Stimulated activated CD8-positive, alpha-beta memory T cell treated with anti-CD3 and anti-CD28 coated beads, Interleukin-15, amount 100 ng/mL, for 1 hour (primary cell): Measurements from ENCODE around the gene PLK4.
"Not testable (repeated sequence)": the region's sequence is repeated elsewhere in the genome, so short reads cannot be mapped to it uniquely, and the experiment has no call there.

Experiments
- DNase-seq: peaks from one replicate; pipeline ENCODE4 v3.0.0-alpha.2; 2020; ENCODE audit warnings: low read depth

PLK4 gene

DNA sequence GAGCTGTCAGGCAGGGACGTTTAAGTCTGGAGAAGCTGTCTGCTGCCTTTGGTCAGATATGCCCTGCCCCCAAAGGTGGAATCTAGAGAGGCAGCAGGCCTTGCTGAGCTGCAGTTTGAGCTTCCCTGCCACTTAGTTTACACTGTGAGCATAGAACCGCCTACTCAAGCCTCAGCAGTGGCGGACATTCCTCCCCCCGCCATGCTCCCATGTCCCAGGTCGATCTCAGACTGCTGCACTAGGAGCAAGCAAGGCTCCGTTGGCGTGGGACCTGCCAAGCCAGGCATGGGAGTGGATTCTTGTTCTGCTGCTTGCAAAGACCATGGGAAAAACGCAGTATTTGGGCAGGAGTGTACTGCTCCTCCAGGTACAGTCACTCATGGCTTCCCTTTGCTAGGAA lies 24.3 kb downstream of the PLK4 start:
- DNase-seq: no peak

DNA sequence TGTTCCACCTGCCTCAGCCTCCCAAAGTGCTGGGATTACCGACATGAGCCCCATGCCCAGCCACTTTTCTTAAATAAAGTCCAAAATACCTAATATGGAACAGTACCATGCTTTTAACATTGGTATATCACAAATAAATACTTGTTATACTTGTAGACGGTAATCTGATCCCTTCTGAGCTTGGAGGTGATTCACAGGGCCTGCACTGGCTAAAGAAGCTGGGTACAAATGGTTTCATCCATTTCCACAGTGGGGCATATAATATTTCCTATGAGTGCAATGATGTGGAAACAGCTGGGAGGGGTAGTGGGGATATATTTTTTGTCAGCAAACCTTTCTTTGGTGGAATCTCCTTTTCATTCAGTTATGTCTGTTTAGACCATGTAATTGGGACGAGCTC lies 35.8 kb downstream of the PLK4 start:
- no peak for DNase-seq

DNA sequence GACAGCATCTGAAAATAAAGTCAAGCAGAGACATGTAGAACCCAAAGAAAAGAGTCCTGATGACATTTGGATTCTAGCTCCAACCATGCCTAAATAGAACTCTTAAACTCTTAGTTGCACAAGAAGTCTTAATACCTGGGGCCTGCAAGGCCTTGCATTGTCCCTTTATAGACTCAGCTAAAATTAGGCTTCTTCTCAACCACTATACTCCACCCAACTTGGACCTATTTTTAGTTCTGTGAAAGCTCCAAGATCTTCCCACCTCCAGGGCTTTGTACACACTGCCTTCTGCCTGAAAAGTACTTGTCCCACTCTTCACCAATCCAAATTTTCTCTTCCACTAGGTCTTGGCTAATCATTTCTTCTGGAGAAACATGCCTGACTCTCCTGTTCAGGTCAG lies 36.5 kb downstream of the PLK4 start:
- DNase-seq: no peak

DNA sequence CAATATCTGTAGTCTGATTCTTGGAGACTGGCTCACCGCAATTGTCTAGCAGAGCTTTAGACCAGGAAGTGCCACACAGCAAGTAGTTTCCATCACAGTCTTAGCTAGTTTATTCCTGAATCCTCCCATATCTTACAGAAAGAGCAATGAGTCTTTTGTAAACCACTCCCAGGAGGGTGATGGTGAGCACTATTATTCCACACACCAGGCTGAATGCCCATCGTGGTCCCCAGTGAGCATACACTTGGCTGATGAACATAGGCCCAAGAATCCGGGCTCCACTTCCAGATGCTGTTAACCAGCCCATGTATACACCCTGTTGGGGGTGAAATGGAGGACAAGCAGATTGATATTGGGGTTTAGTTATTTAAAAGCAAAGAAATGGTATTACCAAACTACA lies 39.8 kb downstream of the PLK4 start:
- DNase-seq: no peak

DNA sequence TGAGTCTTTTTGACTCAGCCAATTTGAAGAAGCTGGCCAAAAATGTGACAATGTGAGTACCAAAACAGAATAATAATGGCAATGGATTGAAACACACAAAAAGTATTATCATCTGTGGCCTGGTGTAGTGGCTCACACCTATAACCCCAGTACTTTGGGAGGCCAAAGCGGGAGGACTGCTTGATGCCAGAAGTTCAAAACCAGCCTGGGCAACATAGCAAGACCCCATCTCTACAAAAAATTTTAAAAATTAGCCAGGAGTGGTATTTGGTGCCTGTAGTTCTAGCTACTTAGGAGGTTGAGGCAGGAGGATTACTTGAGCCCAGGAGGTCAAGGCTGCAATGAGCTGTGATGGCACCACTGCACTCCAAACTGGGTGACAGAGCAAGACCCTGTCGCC lies 41.5 kb downstream of the PLK4 start:
- DNase-seq: no peak

DNA sequence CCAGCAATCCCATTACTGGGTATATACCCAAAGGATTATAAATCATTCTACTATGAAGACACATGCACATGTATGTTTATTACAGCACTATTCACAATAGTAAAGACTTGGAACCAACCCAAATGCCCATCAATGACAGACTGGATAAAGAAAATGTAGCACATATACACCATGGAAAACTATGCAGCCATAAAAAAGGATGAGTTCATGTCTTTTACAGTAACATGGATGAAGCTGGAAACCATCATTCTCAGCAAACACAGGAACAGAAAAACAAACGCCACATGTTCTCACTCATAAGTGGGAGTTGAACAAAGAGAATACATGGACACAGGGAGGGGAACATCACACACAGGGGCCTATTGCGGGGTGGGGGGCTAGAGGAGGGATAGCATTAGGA lies 45.0 kb downstream of the PLK4 start:
- not testable (repeated sequence) for DNase-seq

DNA sequence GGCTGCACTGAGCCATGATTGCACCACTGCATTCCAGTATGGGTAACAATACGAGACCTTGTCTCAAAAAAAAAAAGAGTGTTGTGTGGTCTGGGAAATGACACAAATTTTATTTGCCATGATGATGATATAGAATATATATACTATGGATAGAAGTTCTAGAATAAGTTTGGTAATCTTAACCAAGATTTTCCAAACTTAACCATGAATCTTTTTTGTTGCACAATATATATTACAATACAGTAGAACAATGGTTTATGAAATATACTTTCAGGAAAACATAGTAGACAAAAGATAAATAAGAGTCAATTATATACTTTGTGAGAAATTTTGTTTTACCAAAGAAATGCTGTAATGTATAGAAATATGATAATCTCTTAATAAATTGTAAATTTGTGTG lies 49.5 kb downstream of the PLK4 start:
- no peak for DNase-seq

DNA sequence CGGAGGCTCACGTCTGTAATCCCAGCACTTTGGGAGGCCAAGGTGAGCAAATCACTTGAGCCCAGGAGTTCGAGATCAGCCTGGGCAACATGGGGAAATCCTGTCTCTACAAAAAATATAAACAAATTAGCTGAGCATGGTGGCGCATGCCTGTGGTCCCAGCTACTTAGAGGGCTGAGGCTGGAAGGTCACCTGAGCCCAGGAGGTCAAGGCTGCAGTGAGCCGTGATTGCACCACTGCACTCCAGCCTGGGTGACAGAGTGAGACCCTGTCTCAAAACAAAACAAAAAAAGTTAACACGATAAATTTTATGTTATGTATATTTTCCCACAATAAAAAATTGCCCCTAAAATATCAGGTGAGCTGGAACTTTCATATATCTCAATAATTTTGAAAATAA lies 51.1 kb downstream of the PLK4 start:
- not testable (repeated sequence) for DNase-seq

DNA sequence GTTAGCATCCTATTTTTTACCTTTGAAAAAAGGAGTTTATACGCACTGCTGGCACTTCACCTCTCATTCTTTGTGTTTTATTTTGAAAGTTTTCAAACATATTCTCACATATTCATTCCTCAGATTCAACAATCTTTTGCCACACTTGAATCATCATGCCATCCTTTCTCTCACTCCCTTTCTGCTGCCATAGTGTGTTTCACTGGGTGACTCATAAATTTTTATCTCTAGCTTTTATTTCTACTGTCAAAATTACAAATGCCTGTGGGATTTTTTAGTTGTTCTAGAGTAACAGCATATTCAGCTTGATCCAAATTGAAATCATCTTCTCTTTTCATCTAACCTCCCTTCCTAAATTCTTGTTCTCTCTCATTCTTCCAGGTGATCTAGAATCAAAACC lies 56.3 kb downstream of the PLK4 start:
- no peak for DNase-seq
